HG03159 (cell line): ENCODE data around the gene PKP3.
"Not testable (repeated sequence)": the region's sequence is repeated elsewhere in the genome, so short reads cannot be mapped to it uniquely, and the experiment has no call there.

Source experiments
- ATAC-seq: cut with Tn5 transposase; IDR thresholded peaks from one replicate; pipeline ENCODE4 v1.9.1; 2021; ENCODE audit warnings: mild to moderate bottlenecking, moderate library complexity; ENCODE audit not compliant: unreplicated experiment

Gene PKP3

DNA sequence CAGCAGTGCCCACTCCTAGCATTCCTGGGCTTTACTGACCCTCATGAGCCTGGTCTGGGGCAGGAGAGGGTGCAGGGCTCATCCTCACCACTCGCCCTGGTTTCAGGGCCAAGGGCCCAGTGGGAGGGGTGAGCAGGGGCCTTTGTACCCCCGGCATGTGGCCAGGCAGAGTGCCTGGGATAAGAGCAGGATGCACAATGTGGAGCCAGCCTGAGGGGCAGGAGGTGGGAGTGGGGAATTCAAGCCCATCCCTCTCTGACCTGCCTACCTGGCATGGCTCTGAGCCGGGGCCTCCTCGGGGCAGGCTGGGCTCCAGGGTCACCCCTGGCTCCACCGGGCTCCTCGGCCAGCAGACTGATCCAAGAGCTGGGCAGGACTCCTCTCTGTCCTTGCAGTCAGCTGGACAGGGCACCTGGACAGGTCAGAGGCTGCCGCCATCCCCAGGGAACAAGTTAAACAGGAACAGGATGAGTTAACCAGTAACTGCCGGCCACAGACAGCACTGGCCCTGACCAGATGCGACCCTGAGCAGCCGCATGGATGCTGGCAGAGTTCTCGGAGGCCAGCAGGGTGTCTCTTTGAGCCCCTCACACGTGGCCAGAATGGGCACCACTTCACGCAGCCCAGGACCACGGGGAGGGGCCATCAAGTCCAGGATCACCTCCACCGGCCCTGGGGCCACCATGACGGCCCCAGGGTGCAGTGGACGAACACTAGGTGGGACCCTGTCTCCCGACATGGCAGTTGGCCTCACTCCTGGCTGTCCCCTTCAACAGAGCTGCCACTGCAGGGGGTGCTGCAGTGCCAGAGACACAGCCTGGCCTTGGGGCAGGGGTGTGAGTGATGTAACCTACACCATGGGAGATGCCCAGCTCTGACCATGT is 15.8 kb downstream of the PKP3 start:
- ATAC-seq: no peak

DNA sequence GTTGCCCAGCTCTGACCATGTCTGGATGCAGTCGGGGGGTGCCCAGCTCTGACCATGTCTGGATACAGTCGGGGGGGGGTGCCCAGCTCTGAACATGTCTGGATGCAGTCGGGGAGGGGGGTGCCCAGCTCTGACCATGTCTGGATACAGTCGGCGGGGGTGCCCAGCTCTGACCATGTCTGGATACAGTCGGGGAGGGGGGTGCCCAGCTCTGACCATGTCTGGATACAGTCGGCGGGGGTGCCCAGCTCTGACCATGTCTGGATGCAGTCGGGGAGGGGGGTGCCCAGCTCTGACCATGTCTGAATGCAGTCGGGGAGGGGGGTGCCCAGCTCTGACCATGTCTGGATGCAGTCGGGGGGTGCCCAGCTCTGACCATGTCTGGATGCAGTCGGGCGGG is 16.7 kb downstream of the PKP3 start:
- ATAC-seq: not testable (repeated sequence)

DNA sequence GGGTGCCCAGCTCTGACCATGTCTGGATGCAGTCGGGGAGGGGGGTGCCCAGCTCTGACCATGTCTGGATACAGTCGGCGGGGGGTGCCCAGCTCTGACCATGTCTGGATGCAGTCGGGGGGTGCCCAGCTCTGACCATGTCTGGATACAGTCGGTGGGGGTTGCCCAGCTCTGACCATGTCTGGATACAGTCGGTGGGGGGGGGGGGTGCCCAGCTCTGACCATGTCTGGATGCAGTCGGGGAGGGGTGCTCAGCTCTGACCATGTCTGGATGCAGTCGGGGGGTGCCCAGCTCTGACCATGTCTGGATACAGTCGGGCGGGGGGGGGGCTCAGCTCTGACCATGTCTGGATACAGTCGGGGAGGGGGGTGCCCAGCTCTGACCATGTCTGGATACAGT is 17.5 kb downstream of the PKP3 start:
- ATAC-seq: not testable (repeated sequence)

DNA sequence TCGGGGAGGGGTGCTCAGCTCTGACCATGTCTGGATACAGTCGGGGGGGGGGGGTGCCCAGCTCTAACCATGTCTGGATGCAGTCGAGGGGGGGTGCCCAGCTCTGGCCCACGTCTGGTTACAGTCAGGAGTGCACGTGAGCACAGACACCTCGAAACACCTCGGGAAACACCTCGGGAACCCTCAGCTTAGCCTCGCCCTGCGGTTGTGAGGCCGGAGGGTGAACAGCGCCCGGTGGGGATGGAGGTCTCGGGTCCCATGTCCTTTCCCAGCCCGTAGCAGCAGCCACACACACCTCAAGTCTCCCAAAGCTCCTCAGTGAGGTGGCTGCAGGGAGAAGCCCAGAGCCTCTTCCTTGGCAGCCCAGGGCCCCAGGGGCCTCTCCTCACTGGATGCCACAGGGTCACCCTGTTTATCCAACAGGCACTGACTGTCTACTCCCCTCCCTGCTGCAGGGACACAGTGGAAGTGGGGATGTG is 18.7 kb downstream of the PKP3 start:
- ATAC-seq: no peak

DNA sequence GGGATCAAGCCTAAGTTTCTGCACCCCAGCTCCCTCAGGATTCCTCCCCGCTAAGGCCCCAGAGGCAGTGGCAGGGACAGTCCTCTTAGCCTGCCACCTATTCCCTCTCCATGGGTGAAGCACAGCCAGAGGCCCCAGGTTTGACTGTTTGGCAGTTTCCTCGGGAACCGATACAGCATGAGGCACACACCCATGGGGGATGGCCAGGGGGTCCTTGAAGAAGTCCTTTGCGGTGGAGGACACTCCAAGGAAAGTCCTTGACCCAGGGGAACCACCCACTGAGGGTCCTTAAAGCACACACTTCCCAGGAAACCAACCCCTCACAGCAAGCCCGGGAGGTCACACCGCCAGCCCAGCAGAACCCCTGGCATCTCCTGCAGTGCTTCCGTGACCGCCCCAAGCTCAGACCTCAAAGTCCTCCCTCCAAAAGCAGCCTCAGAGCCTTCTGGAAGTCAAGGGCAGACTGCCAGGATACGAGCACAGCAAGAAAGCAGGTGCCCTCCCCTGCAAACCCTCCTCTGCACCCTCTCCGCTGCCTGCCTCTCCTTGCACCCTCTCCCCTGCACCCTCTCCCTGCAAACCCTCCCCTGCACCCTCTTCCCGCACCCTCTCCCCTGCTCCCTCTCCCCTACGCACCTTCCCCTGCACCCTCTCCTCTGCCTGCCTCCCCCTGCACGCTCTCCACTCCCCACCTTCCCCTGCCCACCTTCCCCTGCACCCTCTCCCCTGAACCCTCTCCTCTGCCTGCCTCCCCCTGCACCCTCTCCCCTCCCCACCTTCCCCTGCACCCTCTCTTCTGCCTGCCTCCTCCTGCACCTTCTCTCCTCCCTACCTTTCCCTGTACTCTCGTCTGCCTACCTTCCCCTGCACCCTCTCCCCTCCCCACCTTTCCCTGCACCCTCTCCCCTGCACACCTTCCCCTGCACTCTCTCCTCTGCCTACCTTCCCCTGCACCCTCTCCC is 19.4 kb downstream of the PKP3 start:
- ATAC-seq: no peak

DNA sequence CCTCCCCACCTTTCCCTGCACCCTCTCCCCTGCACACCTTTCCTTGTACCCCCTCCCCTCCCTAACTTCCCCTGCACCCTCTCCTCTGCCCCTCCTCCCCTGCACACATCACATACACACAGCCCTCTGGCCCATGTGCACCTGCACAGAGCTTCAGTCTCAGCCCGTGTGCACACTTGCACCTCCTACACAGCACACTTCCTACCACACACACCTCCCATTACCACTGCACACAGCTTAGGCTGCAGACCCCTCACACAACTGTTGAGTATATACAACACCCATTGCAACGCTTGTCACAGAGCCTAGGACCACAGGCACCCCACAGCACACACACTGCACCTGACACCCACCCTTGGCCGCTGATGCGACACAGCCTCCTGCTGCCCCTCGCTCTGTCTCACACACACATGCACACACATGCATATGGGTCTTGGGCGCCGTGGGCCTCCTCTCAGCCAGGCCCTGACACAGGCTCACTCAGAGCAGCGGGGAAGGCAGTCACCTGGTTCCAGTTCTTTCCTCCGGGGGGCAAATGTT is 20.4 kb downstream of the PKP3 start:
- ATAC-seq: no peak

DNA sequence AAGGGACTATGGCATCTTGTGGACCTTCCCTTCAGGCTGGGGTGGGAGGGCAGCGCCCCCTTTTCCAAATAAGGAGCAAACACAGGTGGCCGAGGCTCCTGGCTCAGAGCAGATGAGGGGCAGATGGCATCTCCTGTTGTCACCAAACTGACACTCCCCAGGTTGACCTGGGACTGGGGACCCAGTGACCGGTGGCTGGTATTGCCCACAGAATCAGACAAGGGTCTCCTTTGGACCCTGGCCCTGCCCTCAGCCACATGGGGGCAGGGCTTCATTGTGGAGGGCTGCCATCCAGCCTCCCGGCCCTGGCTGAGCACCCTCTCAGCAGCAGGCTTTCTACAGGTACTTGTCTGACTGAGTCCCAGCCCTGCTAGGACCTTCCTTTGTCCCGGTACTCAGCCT is 21.6 kb downstream of the PKP3 start:
- no peak for ATAC-seq

DNA sequence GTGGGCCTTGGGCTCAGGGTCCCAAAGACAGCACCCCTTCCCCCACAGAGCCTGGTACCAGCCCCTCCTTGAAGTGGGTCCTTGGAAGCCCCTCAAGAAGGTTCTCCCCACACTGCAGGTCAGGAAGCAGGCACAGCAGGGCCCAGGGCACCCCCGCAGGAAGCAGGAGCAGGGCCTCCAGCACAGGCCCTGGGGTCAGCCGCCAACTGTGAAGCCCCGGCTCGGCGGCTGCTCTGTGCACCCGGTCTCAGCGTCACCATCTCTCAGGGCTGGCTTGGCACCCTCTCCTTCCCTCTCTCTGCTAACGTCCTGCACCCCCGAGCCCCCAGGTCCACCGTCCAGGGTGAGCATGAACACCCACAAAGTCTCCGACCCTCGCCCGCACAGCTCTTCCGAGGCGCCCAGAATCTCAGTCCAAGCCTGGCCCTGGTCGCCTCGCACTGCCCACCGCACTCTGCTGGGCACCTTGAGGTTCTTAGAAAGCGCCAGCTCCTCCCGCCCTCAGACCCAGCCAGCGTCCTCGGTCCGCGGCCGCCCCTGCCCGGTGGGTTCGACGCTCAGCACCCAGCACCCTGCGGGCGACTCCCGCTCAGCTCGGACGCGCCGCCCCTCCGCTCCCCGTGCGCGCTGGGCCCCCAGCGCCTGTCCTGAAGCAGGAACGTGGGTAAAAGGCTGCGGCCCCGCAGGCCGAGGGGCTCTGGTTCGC is 22.2 kb downstream of the PKP3 start:
- ATAC-seq: no peak

DNA sequence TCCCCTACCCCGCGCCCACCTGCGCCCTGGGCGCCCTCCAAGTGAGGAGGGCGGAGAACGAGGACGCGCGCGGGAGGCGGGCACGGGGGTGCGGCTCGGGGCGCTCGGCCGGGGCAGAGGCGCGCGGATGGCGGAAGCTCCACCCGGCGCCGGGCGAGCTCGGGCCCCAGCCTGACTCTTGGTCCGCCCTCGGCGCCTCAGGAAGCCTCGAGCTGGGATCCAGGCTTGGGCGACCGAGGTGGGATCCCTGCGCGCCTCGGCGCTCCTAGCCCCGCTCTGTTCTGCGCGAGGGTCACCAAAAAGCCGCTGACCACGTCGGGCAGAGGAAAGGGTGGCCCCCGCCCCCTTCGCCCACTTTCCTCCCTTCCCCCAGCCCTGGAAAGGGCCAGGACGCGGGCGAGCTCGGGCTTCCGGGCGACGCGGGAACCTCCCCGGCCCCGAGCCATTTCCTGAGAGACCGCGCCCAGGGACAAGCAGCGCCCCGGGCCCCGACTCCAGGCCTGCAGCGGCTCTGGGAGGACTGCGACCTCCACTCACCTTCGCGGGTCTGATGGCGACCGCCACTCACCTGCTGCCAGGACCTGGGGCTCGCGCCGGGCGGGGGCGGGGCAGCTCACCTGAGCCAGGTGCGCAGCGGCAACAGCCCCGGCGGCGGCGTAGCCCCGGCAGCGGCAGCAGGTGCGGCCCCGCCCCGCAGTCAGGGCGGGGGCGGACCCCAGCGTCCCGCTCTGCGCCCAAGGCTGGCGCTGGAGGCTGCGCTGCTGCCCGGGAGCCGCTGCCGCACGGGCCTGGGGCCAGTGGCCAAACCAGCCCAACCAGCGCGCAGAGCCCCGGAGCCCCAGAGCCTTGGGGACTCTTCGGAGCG is 23.0 kb downstream of the PKP3 start:
- ATAC-seq: no peak

DNA sequence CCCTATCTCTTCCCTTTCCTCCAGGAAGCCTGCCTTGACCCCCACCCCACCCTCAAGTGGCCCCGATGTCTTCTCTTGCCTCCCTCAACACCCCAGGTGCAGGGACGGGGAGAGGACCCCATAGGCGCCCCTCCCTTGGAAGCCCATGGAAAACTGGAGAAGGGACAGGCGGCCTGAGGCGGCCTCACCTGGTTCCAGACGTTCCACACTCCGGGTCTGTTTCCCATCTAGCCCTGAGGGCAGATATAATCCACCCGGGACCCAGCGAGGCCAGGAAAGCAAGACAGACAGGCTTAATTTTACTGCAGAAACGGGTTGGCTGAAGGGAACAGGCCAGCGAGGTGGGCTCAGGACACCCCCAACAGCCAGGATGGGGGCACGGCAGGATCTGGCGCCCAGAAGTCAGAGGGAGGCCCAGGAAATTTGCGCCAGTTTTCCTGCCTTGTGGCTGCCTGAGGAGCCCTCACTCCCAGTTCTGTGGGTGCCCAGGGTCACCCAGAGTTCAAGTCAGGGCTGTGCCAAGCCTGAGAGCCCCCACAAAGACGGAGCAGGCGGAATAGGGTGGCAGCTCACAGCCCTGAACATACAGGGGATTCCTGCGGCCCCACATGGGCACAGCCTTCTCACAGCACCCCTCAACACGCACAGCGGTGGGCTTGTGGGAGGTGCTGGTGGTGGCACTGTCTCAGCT is 23.8 kb downstream of the PKP3 start:
- ATAC-seq: no peak

DNA sequence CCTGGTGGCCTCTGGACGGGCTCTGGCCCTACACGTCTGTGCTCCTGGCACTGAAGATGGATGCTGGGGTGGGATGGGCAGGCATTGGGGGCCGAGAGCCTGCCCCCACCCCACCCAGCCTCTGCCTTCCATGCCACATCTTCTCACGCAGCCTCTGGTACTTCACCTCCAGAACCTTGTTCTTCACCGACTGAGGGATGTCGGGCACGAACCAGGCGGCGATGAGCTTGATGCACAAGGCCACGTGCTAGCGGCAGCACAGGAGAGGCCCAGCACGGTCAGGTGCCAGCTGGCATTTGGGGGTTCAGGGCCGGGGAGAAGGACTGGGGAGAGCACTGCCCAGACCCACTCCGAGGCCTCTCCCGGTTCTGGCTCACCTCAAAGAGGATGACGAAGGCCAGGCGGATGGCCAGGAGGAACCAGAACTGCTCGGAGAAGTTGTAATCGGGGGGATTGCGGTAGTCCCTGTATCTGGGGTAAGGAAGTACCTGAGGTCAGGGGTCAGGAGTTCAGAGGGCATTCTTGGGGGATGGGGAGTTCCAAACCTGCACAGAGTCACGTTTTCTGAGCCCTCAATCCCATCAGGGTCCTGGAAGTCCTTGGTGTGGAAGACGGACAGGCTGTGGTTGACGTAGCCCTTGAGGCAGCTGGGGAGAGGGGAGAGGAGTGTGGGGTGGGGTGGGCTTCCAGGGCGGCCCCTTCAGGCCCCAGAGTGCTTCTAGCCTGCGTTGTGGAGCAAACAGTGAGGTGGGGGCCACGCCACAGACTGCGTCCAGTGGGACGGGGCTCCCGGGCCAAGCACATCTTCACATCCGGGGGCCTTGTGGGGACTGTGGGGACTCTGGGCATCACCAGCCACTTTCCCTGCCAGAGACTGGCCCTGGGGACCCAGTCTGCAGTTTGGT is 24.6 kb downstream of the PKP3 start:
- no peak for ATAC-seq

DNA sequence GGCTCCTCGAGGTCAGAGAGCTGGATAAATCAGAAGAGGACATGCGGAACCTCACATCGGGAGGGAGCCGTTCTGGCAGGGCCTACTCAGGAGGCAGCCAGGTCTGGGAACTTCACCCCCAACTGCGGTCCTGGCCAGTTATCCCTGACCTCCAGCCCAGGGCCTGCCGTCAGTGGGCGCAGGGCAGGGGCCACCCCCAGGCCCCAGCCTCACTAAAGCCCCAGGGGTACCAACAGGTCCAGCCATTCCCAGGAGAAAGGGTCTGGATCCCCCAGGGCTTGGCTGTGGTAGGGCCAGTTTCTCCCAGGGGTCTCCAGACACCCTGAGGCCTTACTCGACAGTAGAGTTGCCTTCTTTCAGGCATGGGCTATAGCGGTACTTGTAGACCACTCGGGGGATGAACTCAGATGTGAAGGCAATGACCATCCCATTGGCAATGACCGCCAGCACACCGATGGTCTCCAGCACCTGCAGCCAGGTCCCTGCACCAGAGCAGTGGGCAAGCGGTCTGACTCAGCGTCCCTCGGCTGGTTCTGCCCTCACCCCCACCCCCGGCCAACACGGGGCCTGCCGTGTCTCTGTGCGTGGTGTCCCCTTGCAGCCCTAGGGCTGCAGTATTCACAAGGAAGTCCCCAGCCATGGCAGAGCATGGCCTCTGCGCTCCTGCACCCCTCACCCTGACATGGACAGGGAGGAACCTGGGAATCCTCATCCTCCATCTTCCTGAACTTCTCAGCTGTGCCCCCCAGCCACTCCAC is 25.4 kb downstream of the PKP3 start:
- ATAC-seq: no peak

DNA sequence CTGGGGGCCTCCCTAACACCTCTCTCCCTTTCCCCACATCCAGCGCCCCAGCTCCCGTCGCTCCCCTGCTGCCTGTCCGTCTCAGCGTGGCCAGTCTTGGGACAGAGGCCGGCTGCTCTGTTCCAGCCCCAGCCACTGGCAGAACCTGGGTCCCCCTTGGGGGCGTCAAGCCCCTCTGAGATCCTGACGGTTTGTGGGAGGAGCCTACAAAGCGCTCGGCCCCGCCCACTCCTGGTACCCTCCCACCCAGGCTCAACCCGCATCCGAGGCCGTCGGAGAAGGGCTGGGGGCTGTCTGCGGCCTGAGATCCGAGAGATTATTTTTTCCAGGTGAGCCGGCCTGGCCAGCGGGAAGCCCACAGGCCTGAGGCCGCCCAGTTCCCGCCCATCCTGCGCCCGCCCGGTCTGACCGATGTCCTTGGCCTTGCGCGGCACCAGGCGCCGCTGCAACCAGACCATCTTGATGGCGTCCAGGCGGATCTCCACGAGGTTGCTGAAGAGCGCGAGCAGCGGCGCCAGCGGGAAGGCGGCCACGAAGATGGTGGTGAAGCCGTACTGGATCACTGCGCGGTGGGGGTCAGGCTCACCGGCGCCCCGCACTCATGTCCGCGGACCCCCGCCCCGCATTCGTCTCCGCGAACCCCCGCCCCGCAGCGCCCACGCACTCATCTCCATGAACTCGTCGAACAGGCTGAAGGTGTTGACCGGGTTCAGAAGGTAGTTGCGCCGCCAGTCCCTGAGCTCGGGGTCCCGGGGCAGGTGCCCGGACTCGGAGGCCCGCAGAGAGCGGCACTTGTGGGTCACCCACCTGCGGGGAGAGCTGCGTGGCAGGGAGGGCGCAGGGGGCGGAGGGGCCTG is 26.3 kb downstream of the PKP3 start:
- ATAC-seq: no peak

DNA sequence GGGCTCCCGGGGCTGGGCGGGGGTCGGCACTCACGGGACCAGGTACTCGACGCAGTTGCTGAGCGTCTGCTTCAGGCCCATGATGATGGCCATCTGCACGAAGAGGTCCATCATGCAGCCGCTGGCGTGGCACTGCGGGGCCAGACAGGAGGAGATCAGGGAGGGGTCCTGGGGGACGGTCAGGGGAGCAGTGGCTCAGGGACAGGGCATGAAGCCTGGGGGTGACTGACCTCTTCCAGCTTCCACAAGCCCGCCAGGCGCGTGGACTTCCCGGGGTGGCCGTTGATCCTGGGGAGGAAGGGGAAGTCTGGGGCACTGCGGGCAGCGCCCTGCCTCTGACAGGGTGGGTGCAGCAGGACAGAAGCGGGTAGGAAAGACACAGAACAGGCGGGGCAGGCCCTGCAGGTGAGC is 26.9 kb downstream of the PKP3 start:
- ATAC-seq: no peak

DNA sequence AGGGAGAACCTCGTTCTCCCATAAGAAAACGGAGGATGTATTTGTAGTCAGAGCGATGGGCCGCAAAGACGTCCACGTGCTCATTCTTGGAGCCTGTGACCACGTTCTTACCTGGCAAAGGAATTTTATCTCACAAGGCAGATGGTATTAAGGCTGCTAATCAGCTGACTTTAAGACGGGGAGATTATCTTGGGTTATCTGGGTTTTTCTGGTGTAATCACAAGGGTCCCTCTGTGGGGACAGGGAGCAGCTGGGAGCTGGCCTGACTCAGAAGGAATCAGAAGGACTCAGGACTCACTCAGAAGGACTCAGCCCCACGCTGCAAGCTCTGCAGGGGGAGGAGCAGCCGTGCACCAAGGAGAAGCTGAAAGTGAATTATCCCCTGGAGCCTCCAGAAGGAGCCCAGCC is 28.2 kb downstream of the PKP3 start:
- ATAC-seq: no peak

DNA sequence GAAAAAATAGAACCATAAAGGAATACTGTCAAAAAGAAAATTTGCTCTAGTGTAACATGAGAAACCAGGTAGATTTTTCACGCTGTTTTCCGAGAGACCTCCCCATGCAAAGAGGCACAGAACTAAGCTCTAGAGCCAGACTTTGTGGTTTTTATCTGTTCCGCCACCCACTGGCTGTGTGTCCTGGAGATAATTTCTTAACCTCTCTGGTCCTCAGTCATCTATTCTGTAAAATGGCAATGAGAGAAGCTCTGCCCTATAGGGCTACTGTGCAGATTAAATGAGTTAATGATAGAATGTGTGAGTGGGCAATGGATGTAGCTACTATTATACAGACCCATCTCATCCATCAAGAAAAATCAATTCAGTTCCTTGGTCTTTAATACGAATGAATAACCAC is 30.2 kb downstream of the PKP3 start:
- no peak for ATAC-seq

DNA sequence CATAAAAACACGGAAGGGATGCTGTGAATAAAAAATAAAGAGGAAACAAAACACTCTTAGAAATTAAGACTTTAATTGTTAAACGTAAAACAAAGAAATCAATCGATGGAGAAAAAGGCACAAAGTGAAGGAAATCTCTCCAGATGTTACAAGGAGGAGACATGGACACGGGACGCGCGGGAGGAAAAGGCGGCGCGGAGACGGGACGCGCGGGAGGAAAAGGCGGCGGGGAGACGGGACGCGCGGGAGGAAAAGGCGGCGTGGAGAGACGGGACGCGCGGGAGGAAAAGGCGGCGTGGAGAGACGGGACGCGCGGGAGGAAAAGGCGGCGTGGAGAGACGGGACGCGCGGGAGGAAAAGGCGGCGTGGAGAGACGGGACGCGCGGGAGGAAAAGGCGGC is 30.8 kb downstream of the PKP3 start:
- ATAC-seq: not testable (repeated sequence)
